PC-9 (cell line): ENCODE data around the gene UBE2O. TPM values are rescaled to one million over a fixed set of nuclear protein-coding genes. Genes with fewer than 3 reads are reported as not detected.
A peak's percentile ranks its signal among the peaks of the same experiment; 100 is the strongest.

Experiments
- BruUV-seq: library from RNA; stranded (reverse); fragments of 400-500 nt; replicated peaks from 2 replicates; lab custom pipeline; 2021; lab: Mats Ljungman, UMichigan
- CTCF ChIA-PET: fragments of 300-600 bp; sonication (Branson Sonifier 250); formaldehyde crosslinking; loops from one replicate; lab custom pipeline; 2022; ENCODE audit warnings: antibody characterized with exemption; lab: Charles Lee
- POLR2A ChIA-PET: fragments of 300-600 bp; sonication (Branson Sonifier 250); formaldehyde crosslinking; loops from one replicate; lab custom pipeline; 2022; ENCODE audit warnings: antibody characterized with exemption; ENCODE audit not compliant: unreplicated experiment; lab: Charles Lee
- DNase-seq, 2 experiments: peaks; one replicate each; pipeline versions ENCODE4 v3.0.0 to v3.0.0-alpha.2; 2015 to 2022; ENCODE audit warnings: mixed read lengths in 1 of 2
- H2AFZ ChIP-seq: fragments of 200-600 bp; sonication (generic); 2 replicates; pipeline ENCODE4 v1.8.1; 2017; ENCODE audit warnings: antibody characterized with exemption
- H3F3A ChIP-seq: fragments of 200-600 bp; sonication (generic); 2 replicates; pipeline ENCODE4 v1.8.1; 2017; ENCODE audit warnings: antibody characterized with exemption, mild to moderate bottlenecking, low read depth; ENCODE audit not compliant: insufficient read depth
- H3K27ac ChIP-seq: fragments of 200-600 bp; sonication (generic); 2 replicates; pipeline ENCODE4 v1.6.1; 2016; ENCODE audit warnings: mixed run types
- H3K27me3 ChIP-seq: fragments of 200-600 bp; sonication (generic); 2 replicates; pipeline ENCODE4 v1.6.1; 2016; ENCODE audit warnings: low read depth, mixed run types; ENCODE audit not compliant: insufficient read depth
- H3K36me3 ChIP-seq: fragments of 200-600 bp; sonication (generic); 2 replicates; pipeline ENCODE4 v1.6.1; 2016; ENCODE audit warnings: low read depth, mixed run types
- H3K4me1 ChIP-seq: fragments of 200-600 bp; sonication (generic); replicated peaks from 2 replicates; pipeline ENCODE4 v1.6.1; 2016; ENCODE audit warnings: mixed run types; ENCODE audit not compliant: insufficient read depth
- H3K4me2 ChIP-seq: fragments of 200-600 bp; sonication (generic); 2 replicates; pipeline ENCODE4 v1.6.1; 2017; ENCODE audit warnings: mixed run types
- H3K4me3 ChIP-seq: fragments of 200-600 bp; sonication (generic); 2 replicates; pipeline ENCODE4 v1.6.1; 2016; ENCODE audit warnings: mixed run types
- H3K79me2 ChIP-seq: fragments of 200-600 bp; sonication (generic); 2 replicates; pipeline ENCODE4 v1.6.1; 2017; ENCODE audit warnings: low read depth, mixed run types
- H3K9me2 ChIP-seq: fragments of 200-600 bp; sonication (generic); 2 replicates; pipeline ENCODE4 v1.8.1; 2017; ENCODE audit warnings: mild to moderate bottlenecking; ENCODE audit not compliant: insufficient read depth
- H3K9me3 ChIP-seq: fragments of 200-600 bp; sonication (generic); 2 replicates; pipeline ENCODE4 v1.8.1; 2016; ENCODE audit warnings: low read depth; ENCODE audit not compliant: insufficient read depth
- H4K20me1 ChIP-seq: fragments of 200-600 bp; sonication (generic); 2 replicates; pipeline ENCODE4 v1.8.1; 2017; ENCODE audit not compliant: insufficient read depth
- EZH2 ChIP-seq: fragments of 200-600 bp; sonication (generic); IDR thresholded peaks from 2 replicates; pipeline ENCODE4 v1.8.0; 2017; ENCODE audit warnings: antibody characterized with exemption, low read depth
- intact Hi-C: fragments of 100-400 bp; cut with micrococcal nuclease; formaldehyde crosslinking; loops from one replicate; pipeline ENCODE4 v1.10.0; 2022; ENCODE audit not compliant: unreplicated experiment
- total RNA-seq: library from RNA; stranded (reverse); gene quantifications from 2 replicates; pipeline ENCODE4 v1.2.3, GENCODE V29; 2021
- TF ChIP-seq, protein P1 (sequence below): fragments of 200-600 bp; sonication (generic); conservative IDR thresholded peaks from 2 replicates; pipeline ENCODE4 v1.6.1; 2017; ENCODE audit warnings: mixed run types, antibody characterized with exemption, mild to moderate bottlenecking, moderate library complexity

UBE2O gene
- total RNA-seq, 1 experiment from 2014 or later: 28.0 TPM

DNA sequence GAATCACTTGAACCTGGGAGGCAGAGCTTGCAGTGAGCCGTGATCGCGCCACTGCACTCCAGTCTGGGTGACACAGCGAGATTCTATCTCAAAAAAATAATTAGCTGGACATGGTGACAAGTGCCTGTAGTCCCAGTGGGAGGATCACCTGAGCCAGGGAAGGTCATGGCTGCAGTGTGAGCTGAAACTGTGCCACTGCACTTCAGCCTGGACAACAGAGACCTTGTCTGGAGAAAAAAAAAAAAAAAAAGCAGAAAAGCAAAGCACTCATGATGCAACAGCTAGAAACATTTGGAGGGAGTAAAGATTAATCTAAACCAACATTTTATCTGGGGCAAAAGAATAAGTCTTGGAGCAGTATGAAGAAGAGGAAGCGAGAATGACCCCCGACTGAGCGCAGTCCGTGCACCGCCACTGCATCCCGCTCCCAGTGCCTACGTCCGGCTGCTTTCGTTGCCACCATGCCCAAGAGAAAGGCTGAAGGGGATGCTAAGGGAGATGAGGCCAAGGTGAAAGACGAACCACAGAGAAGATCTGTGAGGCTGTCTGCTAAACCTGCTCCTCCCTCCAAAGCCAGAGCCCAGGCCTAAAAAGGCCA lies 107.5 kb downstream of the UBE2O start:
- ChIA-PET POLR2A (no interaction called here), CTCF (no interaction called here)
- no peaks in the 10 kb centered on the region for H3K27me3 ChIP-seq
- H3K9me2 ChIP-seq: no peaks in the 10 kb centered on the region
- H3K27ac ChIP-seq: peak overlapping the region; percentile 44; the same call in 1 of the 2 replicates
- no peaks in the 10 kb centered on the region for H3F3A ChIP-seq
- no TSS peak for BruUV-seq
- no peak overlapping the region for H2AFZ ChIP-seq
- intact Hi-C loops: no loop called here
- no peaks in the 10 kb centered on the region for H3K79me2 ChIP-seq
- no peak overlapping the region for H3K4me2 ChIP-seq
- H3K4me3 ChIP-seq: no peak overlapping the region
- no peaks in the 10 kb centered on the region for H3K36me3 ChIP-seq
- H4K20me1 ChIP-seq: no peaks in the 10 kb centered on the region
- no peaks in the 10 kb centered on the region for H3K9me3 ChIP-seq
- DNase-seq: no peak
- TF ChIP-seq, protein P1, sequence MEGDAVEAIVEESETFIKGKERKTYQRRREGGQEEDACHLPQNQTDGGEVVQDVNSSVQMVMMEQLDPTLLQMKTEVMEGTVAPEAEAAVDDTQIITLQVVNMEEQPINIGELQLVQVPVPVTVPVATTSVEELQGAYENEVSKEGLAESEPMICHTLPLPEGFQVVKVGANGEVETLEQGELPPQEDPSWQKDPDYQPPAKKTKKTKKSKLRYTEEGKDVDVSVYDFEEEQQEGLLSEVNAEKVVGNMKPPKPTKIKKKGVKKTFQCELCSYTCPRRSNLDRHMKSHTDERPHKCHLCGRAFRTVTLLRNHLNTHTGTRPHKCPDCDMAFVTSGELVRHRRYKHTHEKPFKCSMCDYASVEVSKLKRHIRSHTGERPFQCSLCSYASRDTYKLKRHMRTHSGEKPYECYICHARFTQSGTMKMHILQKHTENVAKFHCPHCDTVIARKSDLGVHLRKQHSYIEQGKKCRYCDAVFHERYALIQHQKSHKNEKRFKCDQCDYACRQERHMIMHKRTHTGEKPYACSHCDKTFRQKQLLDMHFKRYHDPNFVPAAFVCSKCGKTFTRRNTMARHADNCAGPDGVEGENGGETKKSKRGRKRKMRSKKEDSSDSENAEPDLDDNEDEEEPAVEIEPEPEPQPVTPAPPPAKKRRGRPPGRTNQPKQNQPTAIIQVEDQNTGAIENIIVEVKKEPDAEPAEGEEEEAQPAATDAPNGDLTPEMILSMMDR: no peak
- no peak for TF ChIP-seq EZH2
- H3K4me1 ChIP-seq: no peaks in the 10 kb centered on the region

DNA sequence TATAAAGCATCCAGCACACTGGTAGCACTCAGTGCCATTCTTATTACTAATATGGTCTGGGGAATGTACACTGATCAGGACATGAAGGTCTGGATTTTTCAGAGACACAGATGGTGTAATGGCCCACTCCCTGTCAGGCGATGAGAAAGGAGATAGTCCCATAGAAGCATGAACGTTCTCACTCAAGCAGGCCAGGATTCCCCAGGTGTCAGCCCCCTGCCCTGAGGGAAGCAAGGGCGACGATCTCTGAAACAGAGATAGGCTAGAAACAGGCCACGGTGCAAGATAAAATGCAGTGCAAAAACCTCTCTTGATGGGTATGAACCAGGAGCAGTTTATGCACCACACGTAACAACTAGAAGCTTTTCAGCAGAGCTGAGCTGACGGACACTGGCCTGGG lies 109.8 kb downstream of the UBE2O start:
- no TSS peak for BruUV-seq
- H3K79me2 ChIP-seq: no peaks in the 10 kb centered on the region
- H3K9me3 ChIP-seq: no peaks in the 10 kb centered on the region
- no peaks in the 10 kb centered on the region for H3K9me2 ChIP-seq
- no peak overlapping the region for H3K4me2 ChIP-seq
- no peak overlapping the region for H3K4me3 ChIP-seq
- H3K27ac ChIP-seq: no peak overlapping the region
- POLR2A ChIA-PET: no interaction called here
- H3K36me3 ChIP-seq: no peaks in the 10 kb centered on the region
- no peak overlapping the region for H2AFZ ChIP-seq
- H3K27me3 ChIP-seq: no peaks in the 10 kb centered on the region
- TF ChIP-seq EZH2: no peak
- TF ChIP-seq, protein P1: no peak
- intact Hi-C loops: no loop called here
- no peaks in the 10 kb centered on the region for H4K20me1 ChIP-seq
- no peak for DNase-seq
- CTCF ChIA-PET: no interaction called here
- H3F3A ChIP-seq: no peaks in the 10 kb centered on the region
- H3K4me1 ChIP-seq: no peaks in the 10 kb centered on the region

DNA sequence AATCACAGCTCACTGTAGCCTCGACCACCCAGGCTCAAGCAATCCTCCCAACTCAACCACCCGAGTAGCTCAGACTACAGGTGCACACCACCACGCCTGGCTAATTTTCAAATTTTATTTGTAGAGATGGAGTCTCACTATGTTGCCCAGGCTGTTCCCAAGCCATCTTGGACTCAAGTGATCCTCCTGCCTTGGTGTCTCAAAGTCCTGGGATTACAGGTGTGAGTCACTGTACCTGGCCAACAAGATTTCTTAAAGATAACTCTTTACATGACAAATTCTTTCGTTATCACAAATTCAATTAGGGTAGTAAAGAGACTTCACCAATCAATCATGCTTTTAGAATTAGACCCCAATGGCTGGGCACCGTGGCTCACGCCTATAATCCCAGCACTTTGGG lies 111.7 kb downstream of the UBE2O start:
- H3K4me1 ChIP-seq: no peaks in the 10 kb centered on the region
- H4K20me1 ChIP-seq: no peaks in the 10 kb centered on the region
- H3K27ac ChIP-seq: no peak overlapping the region
- ChIA-PET POLR2A (no interaction called here), CTCF (interaction anchor here (0.7 kb wide), 1 partner anchor 41 kb away, joined by 3 read pairs; no protein-coding TSS in a partner anchor)
- no peaks in the 10 kb centered on the region for H3K79me2 ChIP-seq
- no peaks in the 10 kb centered on the region for H3K27me3 ChIP-seq
- H3K4me3 ChIP-seq: no peak overlapping the region
- no peak overlapping the region for H2AFZ ChIP-seq
- BruUV-seq: no TSS peak
- H3K9me2 ChIP-seq: no peaks in the 10 kb centered on the region
- no peak for DNase-seq
- H3K36me3 ChIP-seq: no peaks in the 10 kb centered on the region
- H3F3A ChIP-seq: no peaks in the 10 kb centered on the region
- intact Hi-C loops: no loop called here
- TF ChIP-seq EZH2: no peak
- TF ChIP-seq, protein P1: no peak
- H3K4me2 ChIP-seq: no peak overlapping the region
- no peaks in the 10 kb centered on the region for H3K9me3 ChIP-seq

Other genes starting within 250 kb of the UBE2O start
- gene RNF157, start 212.7 kb downstream of the UBE2O start, total RNA-seq: 5.7 and 7.2 TPM in 2 replicates
- 110 and 134 TPM in 2 replicates for gene UBALD2, start 187.8 kb downstream of the UBE2O start, total RNA-seq
- gene QRICH2, start 144.9 kb downstream of the UBE2O start, total RNA-seq: 2.7 and 3.3 TPM in 2 replicates
- 63.3 and 73.0 TPM in 2 replicates for gene PRPSAP1, start 99.2 kb downstream of the UBE2O start, total RNA-seq
- 5.5 and 9.3 TPM in 2 replicates for gene SPHK1, start 68.5 kb downstream of the UBE2O start, total RNA-seq
- 0.65 TPM in 1 of 2 replicates, not detected in the other for gene AANAT, start 14.5 kb upstream of the UBE2O start, total RNA-seq
- gene RHBDF2, start 48.3 kb upstream of the UBE2O start, total RNA-seq: 39.6 and 51.6 TPM in 2 replicates
- gene CYGB, start 84.6 kb upstream of the UBE2O start, total RNA-seq: 0.93 and 1.1 TPM in 2 replicates
- 2.6 and 2.7 TPM in 2 replicates for gene PRCD, start 86.9 kb upstream of the UBE2O start, total RNA-seq
- gene ST6GALNAC2, start 132.7 kb upstream of the UBE2O start, total RNA-seq: 15.5 and 18.7 TPM in 2 replicates
- 0.75 and 0.76 TPM in 2 replicates for gene ST6GALNAC1, start 190.6 kb upstream of the UBE2O start, total RNA-seq